HG03432 (cell line): ENCODE results near the gene TBC1D8.
A peak's percentile ranks its signal among the peaks of the same experiment; 100 is the strongest.
"Not testable (repeated sequence)": the region's sequence is repeated elsewhere in the genome, so short reads cannot be mapped to it uniquely, and the experiment has no call there.

ENCODE experiments used
- ATAC-seq: cut with Tn5 transposase; IDR thresholded peaks from one replicate; pipeline ENCODE4 v1.9.1; 2021; ENCODE audit warnings: mild to moderate bottlenecking, moderate library complexity; ENCODE audit not compliant: unreplicated experiment

The TBC1D8 gene

GRCh38 chr2:101151146-101151858, at the start of gene TBC1D8:
TSS of gene TBC1D8 (minus strand) at chr2:101151382. CDS start at chr2:101151253, 129 bp downstream.
- ATAC-seq, result peak; percentile 82

DNA sequence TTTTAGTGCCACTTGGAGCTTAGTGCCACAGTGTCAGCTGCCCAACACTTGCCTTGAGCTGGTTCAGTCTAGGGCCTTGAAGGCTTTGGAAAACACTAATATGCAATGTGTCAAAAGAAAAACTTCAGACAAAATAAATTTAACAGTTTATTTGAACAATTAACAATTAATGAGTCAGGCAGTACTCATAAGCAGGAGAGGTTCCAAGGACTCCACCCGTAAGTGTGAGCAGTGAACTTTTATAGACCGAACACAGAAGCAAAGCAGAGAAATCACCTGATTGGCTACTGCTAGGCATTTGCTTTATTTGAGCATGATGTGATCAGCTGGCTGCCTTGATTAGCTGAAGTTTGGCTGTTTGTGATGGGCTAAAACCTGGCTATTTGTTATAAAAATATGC, 49.5 kb upstream of the TBC1D8 start:
- ATAC-seq, result no peak

GRCh38 chr2:101199251-101199791, 48.1 kb upstream of the TBC1D8 start:
- ATAC-seq, result no peak

GRCh38 chr2:101197814-101198213, 46.6 kb upstream of the TBC1D8 start:
- ATAC-seq, result no peak

- ATAC-seq, result no peak
Observed at GRCh38 chr2:101197215-101197745, 46.1 kb upstream of the TBC1D8 start.

DNA sequence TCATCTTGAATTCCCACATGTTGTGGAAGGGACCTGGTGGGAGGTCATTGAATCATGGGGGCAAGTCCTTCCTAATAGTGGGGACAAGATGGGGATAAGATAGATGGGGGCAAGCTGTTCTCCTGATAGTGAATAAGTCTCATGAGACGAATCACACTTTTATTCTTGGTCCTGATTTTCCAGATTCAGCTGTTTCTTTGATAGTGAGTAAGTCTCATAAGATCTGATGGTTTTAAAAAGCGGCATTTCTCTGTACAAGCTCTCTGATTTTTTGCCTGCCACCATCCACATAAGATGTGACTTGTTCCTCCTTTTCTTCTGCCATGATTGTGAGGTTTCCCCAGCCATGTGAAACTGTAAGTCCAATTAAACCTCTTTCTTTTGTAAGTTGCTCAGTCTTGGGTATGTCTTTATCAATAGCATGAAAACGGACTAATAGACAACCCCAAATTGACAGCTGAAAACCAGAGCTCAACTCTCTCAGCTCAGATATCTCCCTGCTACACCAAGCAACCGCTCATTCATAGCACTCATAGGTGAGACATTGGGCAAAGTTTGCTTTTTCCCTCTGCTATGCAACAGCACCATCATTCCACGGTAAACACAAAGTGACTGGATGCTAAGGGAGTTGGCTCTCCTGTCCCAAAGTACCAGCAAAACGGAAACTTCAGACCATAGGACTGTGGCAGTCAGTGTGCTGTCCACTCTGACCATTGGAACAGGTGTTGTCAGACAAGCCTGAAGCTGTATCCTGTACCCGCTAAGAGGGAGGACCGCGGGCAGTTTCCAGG, 44.9 kb upstream of the TBC1D8 start:
- no peak for ATAC-seq

GRCh38 chr2:101193033-101193626, 41.9 kb upstream of the TBC1D8 start:
- ATAC-seq, result no peak

DNA sequence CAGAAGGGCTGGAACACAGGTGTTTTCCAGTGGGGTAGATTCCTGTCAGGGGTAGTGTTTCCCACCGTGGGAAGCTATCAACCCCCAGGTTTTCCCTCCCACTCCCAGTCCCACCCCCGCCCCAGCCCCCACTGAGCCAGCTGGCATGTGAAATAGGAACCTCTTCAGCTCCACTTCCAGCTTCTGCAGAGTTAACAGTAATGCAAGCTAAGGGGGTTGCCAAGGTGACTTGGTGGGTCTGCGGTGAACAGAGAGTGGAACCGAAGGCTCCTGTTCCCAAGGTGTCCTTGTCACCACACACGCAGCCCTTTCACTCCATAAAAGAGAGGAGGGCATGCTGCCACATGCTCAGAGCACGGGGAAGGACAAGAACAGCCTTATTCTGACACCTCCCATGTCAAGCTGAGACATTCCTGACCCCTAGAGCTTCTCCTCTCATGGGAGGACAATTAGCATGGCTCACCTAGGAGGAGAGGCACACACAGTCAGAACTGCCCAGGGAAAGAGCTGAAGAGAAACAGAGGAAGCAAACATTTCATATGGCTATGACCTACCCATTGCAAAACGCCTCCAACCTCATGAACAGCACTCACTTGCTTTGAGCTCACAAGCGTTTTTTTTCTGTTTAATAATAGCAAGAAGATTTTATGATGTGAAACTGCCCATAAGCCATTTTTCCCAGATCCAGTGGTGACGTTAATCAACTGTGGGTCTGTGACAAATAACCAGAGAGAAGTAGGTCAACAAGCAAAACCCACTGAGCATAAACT, 39.8 kb upstream of the TBC1D8 start:
- ATAC-seq, result no peak

DNA sequence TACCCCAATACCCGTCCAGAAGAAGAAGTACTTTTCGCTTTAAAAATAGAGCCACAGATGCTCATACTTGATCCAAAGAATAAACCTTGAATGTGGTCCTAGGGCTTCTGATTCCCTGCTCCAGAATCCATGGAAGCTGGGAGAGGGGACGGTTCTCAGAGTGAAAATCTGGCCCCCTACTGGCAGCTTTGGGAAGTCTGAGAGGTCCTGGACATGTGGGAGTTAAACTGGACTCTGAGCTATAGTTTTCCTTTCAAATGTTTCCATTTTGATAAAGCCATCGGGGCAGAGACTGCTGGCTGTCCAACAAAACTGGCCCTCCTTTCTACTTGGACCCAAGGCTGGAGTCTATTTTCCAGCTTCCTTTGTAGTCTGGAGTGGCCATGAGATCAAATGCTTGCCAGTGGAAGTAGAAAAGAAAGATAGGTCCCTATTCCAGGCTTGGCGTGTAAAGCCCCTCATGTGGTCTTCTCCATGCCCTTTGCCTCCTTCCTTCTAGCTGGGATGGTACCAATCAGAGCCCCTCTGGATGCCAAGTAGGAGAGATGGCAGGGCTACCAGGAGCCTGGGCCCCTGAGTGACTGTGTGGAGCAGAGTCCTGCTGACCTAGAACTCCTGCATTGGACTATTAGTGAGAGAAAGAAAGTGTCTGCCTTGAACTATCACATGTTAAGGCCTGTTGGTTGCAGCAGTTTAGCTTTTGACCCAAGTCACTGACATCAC, 37.7 kb upstream of the TBC1D8 start:
- ATAC-seq, result no peak

DNA sequence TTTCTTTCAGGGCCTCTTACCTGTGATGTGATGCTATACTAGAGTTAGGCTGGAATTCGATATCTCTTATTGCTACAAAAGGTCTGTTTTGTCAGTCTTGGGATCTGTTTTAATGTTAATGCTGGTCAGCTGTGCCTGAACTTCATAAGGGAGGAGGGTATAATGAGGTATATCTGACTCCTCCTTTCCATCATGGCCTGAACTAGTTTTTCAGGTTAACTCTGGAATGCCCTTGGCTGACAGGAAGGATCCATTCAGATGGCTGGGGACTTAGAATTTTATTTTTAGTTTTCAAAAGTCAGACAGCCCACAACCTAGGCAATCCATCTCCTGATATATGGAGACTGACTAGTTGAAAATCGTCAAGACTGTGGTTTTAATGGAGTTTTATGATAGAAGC, 35.9 kb upstream of the TBC1D8 start:
- no peak for ATAC-seq

DNA sequence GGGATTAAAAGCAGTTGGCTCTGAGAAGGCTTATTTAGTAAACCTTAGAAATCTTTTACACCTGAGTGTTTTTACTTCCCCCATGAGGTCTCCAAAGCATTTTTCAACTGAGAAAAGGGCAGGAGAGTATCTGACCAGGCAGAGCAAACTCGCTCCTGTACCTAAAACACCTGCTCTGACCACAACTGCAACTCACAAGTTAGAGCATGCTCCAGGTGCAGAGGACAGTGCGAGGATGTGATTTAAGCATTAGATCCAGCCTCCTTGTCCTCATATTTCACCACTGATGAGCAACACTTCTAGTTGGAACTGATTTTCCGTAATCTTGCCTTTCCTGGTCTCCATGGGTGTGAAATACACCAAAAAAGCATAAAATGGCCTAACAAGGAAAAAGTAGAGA, 34.5 kb upstream of the TBC1D8 start:
- no peak for ATAC-seq

GRCh38 chr2:101185085-101185484, 33.9 kb upstream of the TBC1D8 start:
- no peak for ATAC-seq

- ATAC-seq, result no peak
Observed at GRCh38 chr2:101179982-101180381, 28.8 kb upstream of the TBC1D8 start.

GRCh38 chr2:101176803-101177202, 25.6 kb upstream of the TBC1D8 start:
- no peak for ATAC-seq

GRCh38 chr2:101175991-101176390, 24.8 kb upstream of the TBC1D8 start:
- no peak for ATAC-seq

DNA sequence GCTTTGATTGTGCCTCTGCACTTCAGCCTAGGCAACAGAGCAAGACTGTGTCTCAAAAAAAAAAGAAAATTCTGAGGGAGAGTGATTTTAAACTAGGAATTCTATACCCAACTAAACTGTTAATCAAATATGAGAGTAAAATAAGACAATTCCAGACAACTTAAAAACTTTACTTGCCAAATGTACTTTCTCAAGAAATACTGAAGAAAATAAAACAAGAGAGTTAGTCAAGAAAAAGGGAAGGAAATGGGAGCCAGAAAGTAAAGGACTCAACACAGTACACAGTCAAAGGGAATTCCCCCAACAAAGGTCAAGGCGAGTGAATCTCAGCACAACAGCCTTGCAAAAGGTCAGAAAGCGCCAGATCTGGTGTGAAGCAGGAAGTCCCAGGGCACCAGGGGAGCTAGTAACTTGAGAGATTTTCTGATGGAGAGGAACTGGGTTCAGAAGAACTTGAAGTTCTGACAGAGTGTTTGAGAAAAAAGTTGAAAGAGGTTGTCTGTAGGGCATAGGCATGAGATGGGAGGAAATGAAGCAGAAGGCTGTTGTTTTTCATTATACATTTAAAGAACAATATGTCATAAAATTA, 22.6 kb upstream of the TBC1D8 start:
- no peak for ATAC-seq

DNA sequence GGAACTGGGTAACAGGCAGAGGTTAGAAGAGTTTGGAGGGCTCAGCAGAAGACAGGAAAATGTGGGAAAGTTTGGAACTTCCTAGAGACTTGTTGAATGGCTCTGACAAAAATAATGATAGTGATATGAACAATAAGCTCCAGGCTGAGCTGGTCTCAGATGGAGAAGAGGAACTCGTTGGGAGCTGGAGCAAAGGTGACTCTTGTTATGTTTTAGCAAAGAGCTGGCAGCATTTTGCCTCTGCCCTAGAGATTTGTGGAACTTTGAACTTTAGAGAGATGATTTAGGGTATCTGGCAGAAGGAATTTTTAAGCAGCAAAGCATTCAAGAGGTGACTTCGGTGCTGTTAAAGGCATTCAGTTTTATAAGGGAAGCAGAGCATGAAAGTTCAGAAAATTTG, 18.6 kb upstream of the TBC1D8 start:
- not testable (repeated sequence) for ATAC-seq

DNA sequence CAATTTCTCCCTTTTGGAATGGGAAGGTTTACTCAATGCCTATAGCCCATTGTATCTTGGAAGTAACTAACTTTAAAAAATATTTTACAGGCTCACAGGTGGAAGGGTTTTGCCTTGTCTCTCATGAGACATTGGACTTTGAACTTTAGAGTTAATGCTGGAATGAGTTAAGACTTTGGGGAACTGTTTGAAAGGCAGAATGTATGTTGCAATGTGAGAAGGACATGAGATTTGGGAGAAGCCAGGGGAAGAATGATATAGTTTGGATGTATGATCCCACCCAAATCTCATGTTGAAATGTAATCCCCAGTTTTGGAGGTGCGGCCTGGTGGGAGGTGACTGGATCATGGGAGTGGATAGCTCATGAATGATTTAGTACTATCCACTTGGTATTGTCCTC, 17.5 kb upstream of the TBC1D8 start:
- ATAC-seq, result no peak

DNA sequence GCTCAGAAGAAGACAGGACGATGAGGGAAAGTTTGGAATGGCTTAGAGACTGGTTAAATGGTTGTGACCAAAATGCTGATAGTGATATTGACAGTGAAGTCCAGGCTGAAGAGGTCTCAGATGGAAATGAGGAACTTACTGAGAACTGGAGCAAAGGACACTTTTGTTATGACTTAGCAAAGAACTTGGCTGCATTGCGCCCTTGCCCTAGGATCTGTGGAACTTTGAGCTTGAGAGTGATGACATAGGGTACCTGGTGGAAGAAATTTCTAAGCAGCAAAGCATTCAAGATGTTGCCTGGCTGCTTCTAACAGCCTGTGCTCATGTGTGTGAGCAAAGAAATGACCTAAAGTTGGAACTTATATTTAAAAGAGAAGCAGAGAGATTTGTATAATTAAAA, 16.4 kb upstream of the TBC1D8 start:
- ATAC-seq, result not testable (repeated sequence)

DNA sequence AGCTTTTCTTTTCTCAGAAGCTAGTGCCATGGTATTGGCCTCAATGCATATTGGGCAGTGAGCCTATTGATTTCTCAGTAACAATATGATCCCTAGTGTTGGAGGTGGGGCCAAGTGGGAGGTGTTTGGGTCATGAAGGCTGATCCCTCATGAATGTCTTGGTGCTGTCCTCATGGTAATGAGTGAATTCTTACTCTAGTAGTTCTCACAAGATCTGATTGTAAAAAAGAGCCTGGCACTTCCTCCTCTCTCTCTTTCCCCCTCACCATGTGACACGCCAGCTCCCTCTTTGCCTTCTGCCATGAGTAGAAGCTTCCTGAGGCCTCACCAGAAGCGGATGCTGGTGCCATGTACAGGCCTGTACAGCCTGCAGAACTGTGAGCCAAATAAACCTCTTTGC, 12.8 kb upstream of the TBC1D8 start:
- ATAC-seq, result no peak
